ENCODE data around the gene ELF3. TPM values are rescaled to one million over a fixed set of nuclear protein-coding genes. Genes with fewer than 3 reads are reported as not detected.
A peak's percentile ranks its signal among the peaks of the same experiment; 100 is the strongest.

ELF3 gene
- total and polyA plus RNA-seq, 2 of the 8 experiments (the other 6 are each of a cell fraction or from before 2014, with no cell fraction given) = 17.3 to 25.0 TPM

DNA sequence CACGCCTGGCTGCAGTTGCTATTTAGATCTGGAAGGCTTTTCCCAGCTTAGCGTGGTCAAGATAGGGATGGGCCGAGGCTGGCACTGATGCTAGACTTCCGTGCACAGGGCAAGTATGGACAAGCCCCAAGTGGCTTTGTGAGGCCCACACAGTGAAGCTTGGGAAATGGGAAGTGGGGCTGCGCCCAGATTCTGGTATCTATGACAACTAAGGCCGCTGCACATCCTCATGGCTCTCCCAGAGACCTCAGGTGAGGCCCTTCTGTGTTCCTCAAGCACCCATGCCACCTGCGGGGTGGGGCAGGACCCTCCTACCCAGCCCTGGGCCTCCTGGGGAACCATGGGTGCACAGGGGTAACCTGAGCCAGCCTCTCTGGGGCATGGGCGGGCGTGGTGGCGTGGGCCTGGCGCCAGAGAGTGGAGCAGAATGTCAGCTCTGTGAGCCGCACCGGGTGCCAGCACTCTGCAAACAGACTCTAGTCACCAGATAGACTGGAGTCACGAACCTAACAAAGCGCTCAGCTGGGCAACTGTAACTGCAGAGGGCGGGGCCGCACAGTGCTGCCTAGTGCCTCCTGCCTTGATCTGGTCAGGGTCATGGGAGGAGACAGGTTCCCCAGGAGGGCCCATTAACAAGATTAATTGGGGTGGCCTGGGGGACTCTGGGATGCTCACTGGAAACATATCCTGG lies 46.4 kb downstream of the ELF3 start:
- H2AFZ ChIP-seq (ENCODE audit: low read length) = no peak overlapping the region
- FAIRE-seq = no peak
- H3K4me1 ChIP-seq (replicated peaks in 1 of 4; ENCODE audit: control insufficient read depth in 3 of 4, insufficient read depth in 4 of 4, low read length in 3 of 4) = no peaks in the 10 kb centered on the region; a peak in 1 of 7 replicates
- no peak overlapping the region for H2BK120ac ChIP-seq (replicated peaks; ENCODE audit: low read depth, low read length)
- H4K5ac ChIP-seq (ENCODE audit: insufficient read length, low read depth, low read length) = peak overlapping the region; percentile 19
- no peaks in the 10 kb centered on the region for H3K79me2 ChIP-seq (ENCODE audit: control insufficient read depth in 1 of 2, insufficient read depth in 2 of 2, low read length in 2 of 2)
- 86% methylated on average over 17 of the region's 17 CpGs; no CpG with 5 or more reads in 1 of the 2 experiments for WGBS, 2 experiments (ENCODE audit: extremely low coverage in 1 of 2, insufficient coverage in 1 of 2, insufficient read length in 1 of 2, insufficient replicate concordance in 2 of 2, low coverage in 1 of 2, low lambda C conversion rate in 2 of 2, missing lambda C conversion rate in 1 of 2)
- no peaks in the 10 kb centered on the region for H3K9me3 ChIP-seq (ENCODE audit: insufficient read depth in 2 of 2, low read depth in 1 of 2, low read length in 1 of 2)
- H2BK12ac ChIP-seq (ENCODE audit: low read depth, low read length) = no peak overlapping the region; the same call in 1 of the 2 replicates
- H2AK5ac ChIP-seq (ENCODE audit: low read depth, low read length) = no peak overlapping the region
- no peak overlapping the region for H3K56ac ChIP-seq (replicated peaks; ENCODE audit: insufficient read length, low read depth, low read length)
- no peaks in the 10 kb centered on the region for H3K23me2 ChIP-seq (ENCODE audit: low read depth, low read length)
- ChIA-PET POLR2A (ENCODE audit: partially characterized antibody) (interaction anchor here (1.0 to 1.1 kb wide), 2 partner anchors 15 to 46 kb away, joined by 3 read pairs; partner anchors contain the start of gene ELF3), CTCF (ENCODE audit: partially characterized antibody) (interaction anchor here (0.7 to 2.8 kb wide), 9 partner anchors 15 to 544 kb away, joined by 3 to 9 read pairs (median 3); no protein-coding TSS in a partner anchor)
- no peak overlapping the region for H3K9ac ChIP-seq (replicated peaks in 1 of 4; ENCODE audit: extremely low read depth in 1 of 4, low read depth in 3 of 4, low read length in 3 of 4)
- peak overlapping the region; percentile 54 for H3K4ac ChIP-seq (replicated peaks; ENCODE audit: insufficient read length, low read depth, low read length)
- H2BK15ac ChIP-seq (ENCODE audit: low read length) = no peak overlapping the region
- no peak overlapping the region for H3K4me2 ChIP-seq (ENCODE audit: insufficient read depth in 1 of 2, low read depth in 2 of 2, low read length in 2 of 2)
- H4K20me1 ChIP-seq (replicated peaks in 1 of 2; ENCODE audit: control insufficient read depth in 1 of 2, insufficient read depth in 2 of 2, low read length in 2 of 2) = no peaks in the 10 kb centered on the region
- DNase-seq (ENCODE audit: low read depth in 1 of 2, low spot score in 2 of 2) = no peak
- no peaks in the 10 kb centered on the region for H3K27me3 ChIP-seq (replicated peaks in 1 of 4; ENCODE audit: control insufficient read depth in 3 of 4, extremely low read depth in 1 of 4, insufficient read depth in 3 of 4, low read length in 3 of 4)
- H2BK5ac ChIP-seq (ENCODE audit: low read depth, low read length) = peak overlapping the region; percentile 10; the same call in 1 of the 2 replicates
- H2BK20ac ChIP-seq (ENCODE audit: low read length) = no peak overlapping the region
- H3K23ac ChIP-seq (ENCODE audit: insufficient read length) = no peak overlapping the region
- 0 out of 2 replicates have a peak overlapping the region, but pooled peaks have one; percentile 57 for H4K8ac ChIP-seq (ENCODE audit: extremely low read depth, insufficient read depth, low read length)
- H3K4me3 ChIP-seq (ENCODE audit: extremely low read depth in 1 of 4, insufficient read depth in 2 of 4, low read depth in 3 of 4, low read length in 4 of 4) = no peak overlapping the region
- H3K36me3 ChIP-seq (ENCODE audit: control insufficient read depth in 2 of 4, insufficient read depth in 4 of 4, low read length in 3 of 4) = no peaks in the 10 kb centered on the region
- no peak overlapping the region for H3K27ac ChIP-seq (ENCODE audit: low read depth, low read length)
- no peaks in the 10 kb centered on the region for H3K79me1 ChIP-seq (ENCODE audit: low read depth, low read length)
- H3K18ac ChIP-seq (ENCODE audit: extremely low read depth, low read length) = no peak overlapping the region; the same call in 1 of the 2 replicates
- H4K91ac ChIP-seq (replicated peaks; ENCODE audit: insufficient read length, low read length) = peak overlapping the region; percentile 61
- no peak overlapping the region for H3K14ac ChIP-seq (ENCODE audit: insufficient read length)
- TF ChIP-seq CEBPB (IDR thresholded peaks at IDR 0.05; ENCODE audit: low read depth, low read length) (no peak), BRCA1 (IDR thresholded peaks at IDR 0.05; ENCODE audit: low read depth, low read length) (no peak), BACH1 (IDR thresholded peaks at IDR 0.05; ENCODE audit: low read length) (no peak), CBX5 (IDR thresholded peaks at IDR 0.05; ENCODE audit: low read depth, low read length) (no peak), CHD1 (IDR thresholded peaks at IDR 0.05; ENCODE audit: low read depth, low read length) (no peak), CHD2 (IDR thresholded peaks at IDR 0.05; ENCODE audit: low read length) (no peak), NANOG (IDR thresholded peaks at IDR 0.05; ENCODE audit: insufficient read depth, low read depth, low read length, poor library complexity, severe bottlenecking) (no peak), KDM5A (IDR thresholded peaks at IDR 0.05; ENCODE audit: low read length) (no peak), SAP30 (IDR thresholded peaks at IDR 0.05; ENCODE audit: insufficient read depth, insufficient replicate concordance, low read length) (no peak), RBBP5 (IDR thresholded peaks at IDR 0.05; ENCODE audit: borderline replicate concordance, low read depth, low read length) (no peak), POU5F1 (IDR thresholded peaks at IDR 0.05; ENCODE audit: low read depth, low read length) (no peak), TAF7 (optimal IDR thresholded peaks at IDR 0.05; ENCODE audit: borderline replicate concordance, low read depth, low read length) (no peak)
